SK-N-MC (cell line): ENCODE data around the gene AK2.

Experiments used
- DNase-seq: peaks from one replicate; pipeline ENCODE4 v3.0.0-alpha.2; 2011; ENCODE audit warnings: low read depth, low spot score
- H3K27ac ChIP-seq: fragments of 200-600 bp; sonication (generic); 2 replicates; pipeline ENCODE4 v1.5.1; 2016; ENCODE audit warnings: mixed run types
- H3K36me3 ChIP-seq: fragments of 200-600 bp; sonication (generic); 2 replicates; pipeline ENCODE4 v1.6.1; 2017; ENCODE audit warnings: antibody characterized with exemption, low read length, mixed read lengths; ENCODE audit not compliant: insufficient read depth
- H3K4me3 ChIP-seq: fragments of 200-600 bp; sonication (generic); 2 replicates; pipeline ENCODE4 v1.5.1; 2016
- H3K9ac ChIP-seq: fragments of 200-600 bp; sonication (generic); 2 replicates; pipeline ENCODE4 v1.8.0; 2017; ENCODE audit warnings: mixed run types, mixed read lengths; ENCODE audit not compliant: insufficient read length
- H3K9me3 ChIP-seq: fragments of 200-600 bp; sonication (generic); 2 replicates; pipeline ENCODE4 v1.6.1; 2017; ENCODE audit warnings: low read depth, mild to moderate bottlenecking, antibody characterized with exemption, low read length, moderate library complexity, mixed read lengths
- EZH2 ChIP-seq: fragments of 200-600 bp; sonication (generic); IDR thresholded peaks from one replicate; pipeline ENCODE4 v1.6.1; 2017; ENCODE audit warnings: antibody characterized with exemption
- FOXP2 ChIP-seq: optimal IDR thresholded peaks from 2 replicates; pipeline ENCODE3; 2011; ENCODE audit warnings: mild to moderate bottlenecking, moderate library complexity; ENCODE audit not compliant: insufficient read depth; ENCODE audit errors: extremely low read length, control extremely low read depth
- POLR2AphosphoS5 ChIP-seq: IDR thresholded peaks from 2 replicates; pipeline ENCODE4 v1.6.1; 2012; ENCODE audit warnings: mild to moderate bottlenecking, low read depth, low read length, borderline replicate concordance

Gene AK2

GRCh38 chr1:32991386-32991785, 45.3 kb downstream of the AK2 start:
- TF ChIP-seq POLR2AphosphoS5 (no peak), FOXP2 (no peak), EZH2 (no peak)
- Histone ChIP-seq H3K9ac (no peak overlapping the region), H3K36me3 (no peaks in the 10 kb centered on the region), H3K27ac (no peak overlapping the region), H3K9me3 (no peaks in the 10 kb centered on the region), H3K4me3 (no peak overlapping the region)
- no peak for DNase-seq

GRCh38 chr1:32990887-32991286, 45.8 kb downstream of the AK2 start:
- DNase-seq: no peak
- TF ChIP-seq EZH2 (no peak), POLR2AphosphoS5 (no peak), FOXP2 (no peak)
- H3K4me3 ChIP-seq: no peak overlapping the region
- H3K27ac ChIP-seq: no peak overlapping the region
- H3K9me3 ChIP-seq: no peaks in the 10 kb centered on the region
- H3K9ac ChIP-seq: no peak overlapping the region
- no peaks in the 10 kb centered on the region for H3K36me3 ChIP-seq

- no peak for TF ChIP-seq FOXP2
- TF ChIP-seq EZH2: no peak
- TF ChIP-seq POLR2AphosphoS5: no peak
- Histone ChIP-seq H3K9ac (no peak overlapping the region), H3K27ac (no peak overlapping the region), H3K36me3 (no peaks in the 10 kb centered on the region), H3K9me3 (no peaks in the 10 kb centered on the region), H3K4me3 (no peak overlapping the region)
- no peak for DNase-seq
Observed at GRCh38 chr1:32989160-32990050, 47.3 kb downstream of the AK2 start.

GRCh38 chr1:32988665-32989064, 48.0 kb downstream of the AK2 start:
- H3K36me3 ChIP-seq: no peaks in the 10 kb centered on the region
- TF ChIP-seq POLR2AphosphoS5 (no peak), EZH2 (no peak)
- no peak overlapping the region for H3K9ac ChIP-seq
- no peak overlapping the region for H3K4me3 ChIP-seq
- H3K27ac ChIP-seq: no peak overlapping the region
- no peak for DNase-seq
- H3K9me3 ChIP-seq: no peaks in the 10 kb centered on the region

GRCh38 chr1:32985226-32985625, 51.5 kb downstream of the AK2 start:
- TF ChIP-seq POLR2AphosphoS5: no peak
- no peak for TF ChIP-seq FOXP2
- TF ChIP-seq EZH2: no peak
- no peaks in the 10 kb centered on the region for H3K9me3 ChIP-seq
- H3K27ac ChIP-seq: no peak overlapping the region
- H3K36me3 ChIP-seq: no peaks in the 10 kb centered on the region
- DNase-seq: no peak
- no peak overlapping the region for H3K9ac ChIP-seq
- H3K4me3 ChIP-seq: no peak overlapping the region

GRCh38 chr1:32984455-32985171, 52.1 kb downstream of the AK2 start:
- no peak overlapping the region for H3K27ac ChIP-seq
- H3K36me3 ChIP-seq: no peaks in the 10 kb centered on the region
- TF ChIP-seq POLR2AphosphoS5 (no peak), FOXP2 (no peak), EZH2 (no peak)
- H3K4me3 ChIP-seq: no peak overlapping the region
- DNase-seq: no peak
- H3K9me3 ChIP-seq: no peaks in the 10 kb centered on the region
- no peak overlapping the region for H3K9ac ChIP-seq

GRCh38 chr1:32984090-32984454, 52.6 kb downstream of the AK2 start:
- TF ChIP-seq POLR2AphosphoS5 (no peak), FOXP2 (no peak), EZH2 (no peak)
- H3K9ac ChIP-seq: no peak overlapping the region
- no peak overlapping the region for H3K27ac ChIP-seq
- no peak overlapping the region for H3K4me3 ChIP-seq
- no peak for DNase-seq
- H3K9me3 ChIP-seq: no peaks in the 10 kb centered on the region
- H3K36me3 ChIP-seq: no peaks in the 10 kb centered on the region

GRCh38 chr1:32983020-32983419, 53.7 kb downstream of the AK2 start:
- Histone ChIP-seq H3K9me3 (no peaks in the 10 kb centered on the region), H3K4me3 (no peak overlapping the region), H3K36me3 (no peaks in the 10 kb centered on the region), H3K9ac (no peak overlapping the region), H3K27ac (no peak overlapping the region)
- no peak for DNase-seq
- TF ChIP-seq POLR2AphosphoS5 (no peak), EZH2 (no peak), FOXP2 (no peak)
